Putamen (tissue), 1 donor: ENCODE data around the gene NUTF2.
"Not testable (repeated sequence)": the region's sequence is repeated elsewhere in the genome, so short reads cannot be mapped to it uniquely, and the experiment has no call there.

Experiments used
- DNase-seq: peaks from one replicate; pipeline ENCODE4 v3.0.0-alpha.2; 2016; ENCODE audit warnings: low spot score

Gene NUTF2

DNA sequence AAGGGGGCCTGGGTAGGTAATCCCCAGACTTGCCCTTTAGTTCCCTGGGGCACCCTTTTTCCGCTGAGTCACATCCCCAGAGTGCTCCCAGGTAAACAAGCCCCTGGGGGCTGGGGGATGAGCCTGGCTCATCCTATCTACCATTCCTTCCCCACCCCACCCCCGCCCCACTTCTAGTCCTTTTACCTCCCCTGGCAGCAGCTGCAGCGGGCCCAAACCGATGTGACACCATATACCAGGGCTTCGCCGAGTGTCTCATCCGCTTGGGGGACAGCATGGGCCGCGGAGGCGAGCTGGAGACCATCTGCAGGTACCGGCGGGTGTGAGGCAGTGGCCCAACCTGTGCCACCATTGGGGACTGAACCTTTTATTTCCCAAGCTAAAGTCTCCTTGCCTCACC is 38.8 kb downstream of the NUTF2 start:
- DNase-seq = no peak

DNA sequence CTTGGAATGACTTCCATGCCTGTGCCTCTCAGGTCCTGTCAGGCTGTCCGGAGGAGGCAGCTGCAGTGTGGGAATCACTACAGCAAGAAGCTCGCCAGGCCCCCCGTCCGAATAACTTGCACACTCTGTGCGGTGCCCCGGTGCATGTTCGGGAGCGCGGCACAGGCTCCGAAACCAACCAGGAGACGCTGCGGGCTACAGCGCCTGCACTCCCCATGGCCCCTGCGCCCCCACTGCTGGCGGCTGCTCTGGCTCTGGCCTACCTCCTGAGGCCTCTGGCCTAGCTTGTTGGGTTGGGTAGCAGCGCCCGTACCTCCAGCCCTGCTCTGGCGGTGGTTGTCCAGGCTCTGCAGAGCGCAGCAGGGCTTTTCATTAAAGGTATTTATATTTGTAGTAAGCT is 39.2 kb downstream of the NUTF2 start:
- DNase-seq = no peak

- no peak for DNase-seq
These were observed 39.7 kb downstream of the NUTF2 start for GRCh38 chr16:67886387-67886786.

DNA sequence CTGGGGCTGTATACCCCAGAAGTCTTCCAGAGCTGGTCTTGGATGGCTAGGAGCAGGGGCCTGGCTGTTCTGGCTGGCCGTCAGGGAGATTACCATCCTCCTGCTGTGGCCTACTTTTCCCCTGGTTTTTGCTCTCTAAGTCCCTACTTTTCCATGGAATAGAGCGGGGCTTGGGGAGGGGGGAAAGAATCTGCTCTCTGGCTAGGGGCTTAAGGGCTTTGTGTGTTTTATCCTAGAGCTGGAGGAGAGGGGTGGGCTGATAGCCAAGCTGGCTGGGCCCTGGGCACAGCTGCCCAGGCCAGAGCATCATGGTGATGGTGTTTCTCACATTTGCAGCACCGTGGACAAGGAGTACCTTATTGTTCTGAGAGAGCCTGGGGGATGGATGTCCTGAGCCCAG is 41.6 kb downstream of the NUTF2 start:
- DNase-seq = no peak

DNA sequence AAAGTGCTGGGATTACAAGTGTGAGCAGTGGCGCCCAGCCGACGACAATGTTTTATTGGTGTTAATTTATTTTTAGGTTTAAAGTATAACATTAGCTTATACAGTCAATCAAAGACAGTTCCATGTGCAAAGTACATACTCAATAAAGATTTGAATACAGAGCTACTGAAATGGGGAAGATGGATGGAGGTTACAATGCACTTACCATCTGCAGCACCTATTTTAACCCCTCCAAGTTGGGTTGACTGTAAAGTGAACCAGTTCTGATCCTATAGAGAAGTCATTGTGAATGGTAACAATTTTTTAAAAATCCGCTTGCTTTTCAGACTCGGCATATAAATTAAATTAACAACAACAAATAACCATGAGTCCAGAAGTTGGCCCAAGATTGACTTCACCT is 45.6 kb downstream of the NUTF2 start:
- no peak for DNase-seq

GRCh38 chr16:67892899-67893742 is 46.4 kb downstream of the NUTF2 start, which contains the start of gene PSKH1:
TSS of gene PSKH1 (plus strand) at chr16:67893254. CDS start at chr16:67908750, 15,496 bp downstream.
- DNase-seq = peak; percentile 97

DNA sequence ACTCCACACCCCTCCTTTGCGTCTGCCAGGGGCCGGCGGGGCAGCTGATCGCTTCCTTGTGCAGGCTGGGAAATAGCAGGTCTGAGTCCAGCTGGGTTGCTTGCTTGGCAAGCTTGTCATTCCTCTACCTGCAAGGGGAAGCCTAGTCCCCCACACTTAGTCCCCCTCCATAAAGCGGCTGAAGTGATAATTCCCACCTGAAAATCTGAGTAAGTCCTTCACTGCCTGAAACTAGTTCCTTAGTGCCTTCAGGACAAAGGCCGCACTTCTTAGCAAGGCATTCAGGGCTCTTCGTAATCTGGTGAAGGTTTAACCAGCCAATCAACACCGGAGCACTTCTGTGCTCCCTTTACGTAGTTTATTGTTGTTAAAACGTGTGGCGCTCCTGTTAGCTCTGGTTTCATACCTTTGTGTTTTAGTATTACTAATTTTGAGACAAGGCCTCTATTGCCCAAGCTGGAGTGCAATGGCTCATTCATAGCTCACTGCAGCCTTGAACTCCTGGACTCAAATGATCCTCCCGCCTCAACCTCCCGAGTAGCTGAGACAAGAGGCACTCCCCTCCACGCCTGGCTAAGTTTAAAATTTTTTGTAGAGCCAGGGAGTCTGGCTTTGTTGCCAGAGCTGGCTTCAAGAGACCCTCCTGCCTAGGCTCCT is 47.1 kb downstream of the NUTF2 start:
- DNase-seq = no peak

DNA sequence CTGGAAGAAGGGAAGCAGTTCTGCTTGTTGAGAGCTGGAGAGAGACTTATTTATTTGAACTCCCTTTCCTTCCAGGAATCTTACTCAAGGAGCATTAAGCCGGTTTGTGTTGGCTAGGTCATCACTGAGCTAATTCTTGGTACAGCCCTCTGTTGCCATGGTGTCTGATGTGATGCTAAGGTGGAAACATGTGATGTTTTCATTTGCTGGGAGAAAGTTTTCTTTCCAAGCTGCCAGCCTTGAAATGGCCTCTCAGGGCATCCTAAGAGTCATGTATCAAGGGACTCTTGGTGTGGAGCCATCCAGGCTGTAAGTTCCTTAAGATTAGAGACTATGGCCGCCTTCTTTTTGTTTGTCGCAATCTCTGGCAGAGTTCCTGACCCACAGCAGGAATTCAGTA is 50.5 kb downstream of the NUTF2 start:
- DNase-seq = no peak

DNA sequence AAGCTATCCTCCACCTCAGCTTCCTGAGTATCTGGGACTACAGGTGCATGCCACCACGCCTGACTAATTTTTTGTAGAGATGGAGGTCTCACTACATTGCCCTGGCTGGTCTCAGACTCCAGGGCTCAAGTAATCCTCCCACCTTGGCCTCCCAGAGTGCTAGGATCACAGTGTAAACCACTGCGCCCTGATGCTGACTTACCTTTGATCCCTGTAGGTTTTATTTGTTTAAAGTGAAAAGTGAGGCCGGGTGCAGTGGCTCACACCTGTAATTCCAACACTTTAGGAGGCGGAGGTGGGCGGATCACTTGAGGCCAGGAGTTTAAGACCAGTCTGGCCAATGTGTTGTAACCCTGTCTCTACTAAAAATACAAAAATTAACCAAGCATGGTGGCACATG is 55.0 kb downstream of the NUTF2 start:
- no peak for DNase-seq

GRCh38 chr16:67902831-67903230 is 56.1 kb downstream of the NUTF2 start:
- no peak for DNase-seq

DNA sequence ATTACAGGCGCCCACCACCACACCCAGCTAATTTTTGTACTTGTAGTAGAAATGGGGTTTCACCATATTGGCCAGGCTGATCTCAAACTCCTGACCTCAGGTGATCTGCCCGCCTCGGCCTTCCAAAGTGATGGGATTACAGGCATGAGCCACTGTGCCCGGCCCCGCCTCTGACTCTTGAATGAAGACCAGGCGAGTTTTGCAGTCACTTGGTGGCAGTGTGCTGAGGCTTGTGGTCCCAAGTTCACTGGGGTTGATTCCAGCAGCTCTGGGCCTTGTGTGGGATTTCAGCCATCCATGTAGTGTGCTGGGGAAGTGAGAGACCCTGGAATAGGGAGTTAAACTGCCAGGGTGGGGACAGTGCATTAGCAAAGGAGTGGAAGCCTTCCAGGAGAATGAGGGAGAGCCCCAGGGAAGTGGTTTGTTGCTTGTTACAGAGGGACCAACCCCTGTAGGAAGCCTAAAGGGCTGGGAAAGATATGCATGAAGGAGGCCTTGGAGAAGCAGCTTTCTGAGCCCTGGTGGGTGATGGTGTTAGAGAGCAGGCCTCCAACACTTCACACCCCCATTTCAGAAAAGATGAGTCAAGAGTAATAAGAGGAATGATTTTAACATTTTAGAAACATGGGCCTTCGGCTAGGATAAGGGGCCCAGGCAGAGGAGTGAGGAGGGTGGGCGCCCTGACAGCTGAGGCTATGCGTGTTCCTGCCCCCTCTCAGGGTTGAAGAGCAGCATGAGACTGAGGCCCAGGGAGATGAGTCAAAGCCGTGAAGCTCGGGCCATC is 60.9 kb downstream of the NUTF2 start:
- DNase-seq = no peak

GRCh38 chr16:67909056-67909742 is 62.5 kb downstream of the NUTF2 start:
- DNase-seq = no peak

GRCh38 chr16:67910158-67910557 is 63.4 kb downstream of the NUTF2 start:
- DNase-seq = peak; percentile 94

DNA sequence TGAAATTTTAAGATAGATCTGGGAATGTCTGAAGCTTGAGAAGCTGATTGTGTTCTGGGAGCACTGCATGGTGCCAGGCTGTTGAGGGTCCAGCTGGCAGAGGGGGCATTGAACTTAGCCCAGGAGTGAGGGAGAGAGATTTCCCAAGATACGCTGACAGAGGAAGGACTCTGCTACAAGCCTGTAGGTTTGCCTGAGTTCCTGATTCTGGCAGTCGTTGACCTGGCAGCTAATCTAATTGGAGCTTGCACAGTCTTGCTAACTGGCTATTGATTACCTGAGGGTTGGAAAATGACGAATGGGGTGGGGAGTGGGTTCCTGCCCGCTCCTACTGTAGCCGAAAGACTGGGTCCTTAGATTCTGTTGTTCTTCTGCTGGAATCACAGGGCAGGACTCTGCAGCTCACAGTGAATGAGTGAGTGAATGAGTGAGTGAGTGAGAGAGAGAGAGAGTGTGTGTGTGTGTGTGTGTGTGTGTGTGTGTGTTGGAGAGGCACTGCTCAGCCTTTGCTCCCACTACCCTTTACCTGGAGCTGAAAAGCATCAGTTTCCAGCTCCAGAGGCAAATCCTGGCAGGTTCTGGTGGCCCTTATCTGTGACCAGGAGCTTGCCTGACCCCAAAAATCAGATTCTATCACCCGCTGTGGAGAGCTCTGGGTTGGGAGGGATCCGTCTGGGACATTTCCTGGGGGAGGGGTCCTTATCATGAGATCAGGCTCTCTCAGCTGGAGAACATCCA is 68.2 kb downstream of the NUTF2 start:
- DNase-seq = no peak

GRCh38 chr16:67915496-67915769 is 68.7 kb downstream of the NUTF2 start:
- not testable (repeated sequence) for DNase-seq

DNA sequence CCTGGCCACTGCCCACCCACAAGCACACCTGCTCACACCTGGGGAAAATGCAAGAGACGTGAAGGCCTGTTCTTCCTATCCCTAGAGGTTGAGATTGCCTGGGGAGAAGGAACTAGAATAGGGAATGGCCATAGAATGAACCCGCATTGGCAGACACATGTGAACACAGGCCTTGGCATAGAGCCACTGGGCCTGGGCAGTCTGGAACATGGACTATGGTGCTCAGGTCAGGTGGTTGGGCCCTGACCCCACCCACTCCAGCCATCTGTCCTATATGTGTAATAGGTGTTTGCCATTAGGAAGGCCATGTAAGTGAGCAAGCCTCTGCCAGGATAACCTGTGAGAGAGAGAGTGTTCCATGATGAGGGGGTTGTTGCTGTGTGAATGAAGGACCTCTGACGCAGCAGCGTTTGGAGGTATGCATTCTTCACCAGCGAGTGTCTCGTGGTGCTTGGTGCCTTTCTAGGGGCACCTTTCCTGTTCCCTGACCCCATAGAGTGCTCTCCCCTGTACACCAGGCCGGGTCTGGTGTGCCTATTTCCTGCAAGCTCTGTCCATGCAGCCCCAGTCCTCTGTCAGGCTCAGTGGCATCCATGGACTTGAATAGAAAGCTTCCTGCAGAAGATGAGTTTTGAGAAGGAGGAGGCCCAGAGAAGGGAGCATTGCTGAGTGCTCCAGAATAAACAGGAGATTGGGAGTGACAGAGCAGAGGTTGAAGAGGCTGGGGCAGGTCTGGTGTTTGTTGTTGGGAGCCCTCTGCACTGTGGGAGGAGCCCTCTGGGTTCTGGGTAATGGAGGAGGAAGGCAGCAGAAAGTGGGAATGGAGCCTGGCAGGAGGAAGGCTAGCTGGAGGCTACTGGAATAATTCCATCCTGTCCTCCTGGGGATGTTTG is 69.3 kb downstream of the NUTF2 start:
- DNase-seq = no peak

GRCh38 chr16:67917140-67917851 is 70.6 kb downstream of the NUTF2 start:
- DNase-seq = peak; percentile 58

DNA sequence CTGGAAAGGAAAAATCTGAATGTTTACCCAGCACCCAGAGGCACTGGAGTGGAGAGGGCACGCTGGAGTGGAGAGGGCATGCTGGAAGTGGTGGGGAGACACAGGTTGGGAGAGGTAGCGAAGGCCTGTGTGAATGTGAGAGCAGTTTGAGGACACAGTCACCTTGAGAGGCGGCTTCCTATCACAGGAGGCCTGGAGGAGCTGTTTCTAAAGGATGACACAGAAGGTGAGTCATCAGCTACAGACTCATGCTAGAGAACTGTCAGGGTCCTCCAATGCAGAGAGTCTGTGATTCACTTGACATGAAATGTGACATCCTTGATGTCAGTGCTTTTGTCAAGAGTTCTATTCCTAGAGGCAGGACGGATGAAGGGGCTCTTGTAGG is 71.1 kb downstream of the NUTF2 start:
- DNase-seq = peak; percentile 86

- no peak for DNase-seq
These were observed 73.0 kb downstream of the NUTF2 start for GRCh38 chr16:67919622-67920221.
